GM18870 (cell line): ENCODE results near the gene SLC22A3.

ENCODE experiments used
- ATAC-seq: cut with Tn5 transposase; IDR thresholded peaks from one replicate; pipeline ENCODE4 v1.9.1; 2021; ENCODE audit warnings: moderate library complexity; ENCODE audit not compliant: unreplicated experiment

SLC22A3 gene

GRCh38 chr6:160489091-160489490, 140.9 kb downstream of the SLC22A3 start:
- no peak for ATAC-seq

GRCh38 chr6:160494576-160494975, 146.4 kb downstream of the SLC22A3 start:
- no peak for ATAC-seq

- ATAC-seq: no peak
Observed at GRCh38 chr6:160500639-160501038, 152.5 kb downstream of the SLC22A3 start.
